Colonic mucosa (tissue), 4 donors: ENCODE results near the gene ROBO1. TPM values are rescaled to one million over a fixed set of nuclear protein-coding genes. Genes with fewer than 3 reads are reported as not detected.

ENCODE experiments used
- DNase-seq: peaks from one replicate; pipeline ENCODE4 v3.0.0-alpha.2; 2020
- H3K27ac ChIP-seq: fragments of 200-600 bp; one replicate; pipeline ENCODE4 v1.8.0; 2021
- H3K27me3 ChIP-seq: fragments of 200-600 bp; one replicate; pipeline ENCODE4 v1.8.0; 2021
- H3K36me3 ChIP-seq: fragments of 200-600 bp; one replicate; pipeline ENCODE4 v1.8.0; 2021
- H3K4me1 ChIP-seq: fragments of 200-600 bp; one replicate; pipeline ENCODE4 v1.8.0; 2021; ENCODE audit warnings: mild to moderate bottlenecking
- H3K4me3 ChIP-seq: fragments of 200-600 bp; one replicate; pipeline ENCODE4 v1.8.0; 2021
- H3K9ac ChIP-seq, 2 donors: one replicate each; pipeline ENCODE4 v1.7.0; 2013; ENCODE audit warnings: control low read depth in 2 of 2, low read depth in 2 of 2, low read length in 2 of 2
- H3K9me3 ChIP-seq: fragments of 200-600 bp; one replicate; pipeline ENCODE4 v1.8.0; 2021
- CTCF ChIP-seq: fragments of 200-600 bp; IDR thresholded peaks from one replicate; pipeline ENCODE4 v1.8.0; 2022; ENCODE audit warnings: antibody characterized with exemption, mild to moderate bottlenecking
- intact Hi-C: fragments of 100-400 bp; cut with DNase I; formaldehyde crosslinking; loops from one replicate; pipeline ENCODE4 v1.14.1; 2022
- total RNA-seq, 2 donors: library from RNA; stranded (reverse); fragmentation: NEBNext Ultra II Directional in 1 of 2; extraction: Animal tissue kit (Norgen Biotek cat#: 25700) in 1 of 2; gene quantifications; one replicate each; pipeline ENCODE4 v1.2.1, GENCODE V29; 2021
- donor health status: healthy.
- donor health status: DM: no; HTN: no; CAD: no.
- donor health status: DM: no; HTN: no; CAD: no.

The ROBO1 gene
- total RNA-seq, 2 donors from 2014 or later: 8.1 to 9.4 TPM

- H3K36me3 ChIP-seq: no peaks in the 10 kb centered on the region
- H3K27ac ChIP-seq: no peak overlapping the region
- intact Hi-C loops: no loop called here
- no peak for DNase-seq
- H3K4me3 ChIP-seq: no peak overlapping the region
- H3K9ac ChIP-seq: no peak overlapping the region
- H3K4me1 ChIP-seq: no peaks in the 10 kb centered on the region
- no peaks in the 10 kb centered on the region for H3K9me3 ChIP-seq
- no peak for TF ChIP-seq CTCF
- H3K27me3 ChIP-seq: no peaks in the 10 kb centered on the region
Measured at GRCh38 chr3:79297245-79297960, 470.4 kb downstream of the ROBO1 start.

GRCh38 chr3:79286882-79287281 is 480.9 kb downstream of the ROBO1 start:
- intact Hi-C loops: no loop called here
- H3K9ac ChIP-seq: no peak overlapping the region
- H3K4me1 ChIP-seq: no peaks in the 10 kb centered on the region
- H3K27ac ChIP-seq: no peak overlapping the region
- TF ChIP-seq CTCF: no peak
- H3K27me3 ChIP-seq: no peaks in the 10 kb centered on the region
- no peaks in the 10 kb centered on the region for H3K36me3 ChIP-seq
- H3K9me3 ChIP-seq: no peaks in the 10 kb centered on the region
- DNase-seq: no peak
- no peak overlapping the region for H3K4me3 ChIP-seq

- Histone ChIP-seq H3K4me1 (no peaks in the 10 kb centered on the region), H3K36me3 (no peaks in the 10 kb centered on the region), H3K27ac (no peak overlapping the region), H3K27me3 (no peaks in the 10 kb centered on the region), H3K9ac (no peak overlapping the region), H3K4me3 (no peak overlapping the region), H3K9me3 (no peaks in the 10 kb centered on the region)
- no peak for TF ChIP-seq CTCF
- DNase-seq: no peak
- intact Hi-C loops: no loop called here
Measured at GRCh38 chr3:79285871-79286270, 481.9 kb downstream of the ROBO1 start.

GRCh38 chr3:79285380-79285779 is 482.4 kb downstream of the ROBO1 start:
- Histone ChIP-seq H3K27ac (no peak overlapping the region), H3K9ac (no peak overlapping the region), H3K9me3 (no peaks in the 10 kb centered on the region), H3K4me3 (no peak overlapping the region), H3K27me3 (no peaks in the 10 kb centered on the region), H3K36me3 (no peaks in the 10 kb centered on the region), H3K4me1 (no peaks in the 10 kb centered on the region)
- intact Hi-C loops: no loop called here
- TF ChIP-seq CTCF: no peak
- DNase-seq: no peak

GRCh38 chr3:79284781-79285180 is 483.0 kb downstream of the ROBO1 start:
- intact Hi-C loops: no loop called here
- DNase-seq: no peak
- Histone ChIP-seq H3K36me3 (no peaks in the 10 kb centered on the region), H3K27ac (no peak overlapping the region), H3K9ac (no peak overlapping the region), H3K4me3 (no peak overlapping the region), H3K4me1 (no peaks in the 10 kb centered on the region), H3K27me3 (no peaks in the 10 kb centered on the region), H3K9me3 (no peaks in the 10 kb centered on the region)
- no peak for TF ChIP-seq CTCF
